DND-41 (cell line): ENCODE results near the gene SNX12.

ENCODE experiments used
- ATAC-seq: fragments of 200-7000 bp; cut with Tn5 transposase; 3 replicates; pipeline ENCODE4 v1.9.1; 2021; ENCODE audit warnings: low read depth; ENCODE audit not compliant: insufficient read depth
- DNase-seq: peaks from one replicate; pipeline ENCODE4 v3.0.0-alpha.2; 2020
- H2AFZ ChIP-seq: 2 replicates; pipeline ENCODE4 v1.6.0; 2012; ENCODE audit warnings: low read depth, low read length
- H3K27ac ChIP-seq: 2 replicates; pipeline ENCODE4 v1.5.1; 2012; ENCODE audit warnings: low read length, inconsistent platforms
- H3K27me3 ChIP-seq: fragments of 200-600 bp; sonication (generic); 2 replicates; pipeline ENCODE4 v1.6.0; 2012; ENCODE audit warnings: low read length, mild to moderate bottlenecking, inconsistent platforms; ENCODE audit not compliant: insufficient read depth, poor library complexity
- H3K36me3 ChIP-seq: 2 replicates; pipeline ENCODE4 v1.5.1; 2012; ENCODE audit warnings: low read length, inconsistent platforms; ENCODE audit not compliant: insufficient read depth
- H3K4me1 ChIP-seq: 2 replicates; pipeline ENCODE4 v1.5.1; 2012; ENCODE audit warnings: mild to moderate bottlenecking, low read length; ENCODE audit not compliant: insufficient read depth
- H3K4me2 ChIP-seq: 2 replicates; pipeline ENCODE4 v1.6.0; 2012; ENCODE audit warnings: mild to moderate bottlenecking, moderate library complexity, low read length, inconsistent platforms; ENCODE audit not compliant: insufficient read depth
- H3K4me3 ChIP-seq, 2 experiments: fragments of 200-600 bp in 1 of 2; shearing (Covaris generic) in 1 of 2; 2 replicates each; pipeline ENCODE4 v1.5.1; 2012 to 2016; ENCODE audit warnings: inconsistent platforms in 2 of 2, low read length in 2 of 2, mild to moderate bottlenecking in 2 of 2, low read depth in 1 of 2, moderate library complexity in 1 of 2
- H3K79me2 ChIP-seq: 2 replicates; pipeline ENCODE4 v1.6.0; 2012; ENCODE audit warnings: low read length, inconsistent platforms; ENCODE audit not compliant: insufficient read depth
- H3K9ac ChIP-seq: 2 replicates; pipeline ENCODE4 v1.6.0; 2012; ENCODE audit warnings: low read depth, mild to moderate bottlenecking, inconsistent platforms, low read length, moderate library complexity
- H3K9me3 ChIP-seq: 2 replicates; pipeline ENCODE4 v1.5.1; 2012; ENCODE audit warnings: low read length, moderate library complexity, mild to moderate bottlenecking, inconsistent platforms; ENCODE audit not compliant: insufficient read depth, severe bottlenecking
- H4K20me1 ChIP-seq: 2 replicates; pipeline ENCODE4 v1.6.0; 2012; ENCODE audit warnings: low read length; ENCODE audit not compliant: insufficient read depth
- EZH2 ChIP-seq: IDR thresholded peaks from 3 replicates; pipeline ENCODE4 v1.6.1; 2012; ENCODE audit warnings: borderline replicate concordance, low read depth, mild to moderate bottlenecking, moderate library complexity, low read length, inconsistent platforms; ENCODE audit not compliant: severe bottlenecking
- TF ChIP-seq, protein P1 (sequence below): IDR thresholded peaks from 2 replicates; pipeline ENCODE4 v1.5.1; 2012; ENCODE audit warnings: borderline replicate concordance, low read length, moderate library complexity, mild to moderate bottlenecking; ENCODE audit not compliant: poor library complexity, severe bottlenecking; ENCODE audit errors: extremely low read depth

SNX12 gene

DNA sequence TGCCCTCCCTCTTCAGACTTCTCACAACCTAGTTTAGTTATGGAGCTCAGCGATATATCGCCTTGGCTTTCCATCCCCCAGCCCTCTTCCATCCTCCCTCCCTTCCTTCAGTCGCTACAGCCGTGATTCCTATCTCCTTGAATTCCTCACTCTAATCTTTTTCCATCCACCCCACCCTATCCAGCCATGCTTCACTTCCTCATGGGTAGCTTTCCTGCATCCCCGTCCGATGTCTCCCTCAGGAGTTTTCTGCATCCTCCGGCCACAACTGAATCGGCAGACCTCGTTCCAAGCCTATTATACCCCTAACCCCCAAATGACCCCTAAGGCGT lies 456 bp downstream of the SNX12 start:
- peak overlapping the region; percentile 85 for H3K27ac ChIP-seq
- H3K4me1 ChIP-seq = peaks cover 23% of the 10 kb centered on the region
- TF ChIP-seq, protein P1, sequence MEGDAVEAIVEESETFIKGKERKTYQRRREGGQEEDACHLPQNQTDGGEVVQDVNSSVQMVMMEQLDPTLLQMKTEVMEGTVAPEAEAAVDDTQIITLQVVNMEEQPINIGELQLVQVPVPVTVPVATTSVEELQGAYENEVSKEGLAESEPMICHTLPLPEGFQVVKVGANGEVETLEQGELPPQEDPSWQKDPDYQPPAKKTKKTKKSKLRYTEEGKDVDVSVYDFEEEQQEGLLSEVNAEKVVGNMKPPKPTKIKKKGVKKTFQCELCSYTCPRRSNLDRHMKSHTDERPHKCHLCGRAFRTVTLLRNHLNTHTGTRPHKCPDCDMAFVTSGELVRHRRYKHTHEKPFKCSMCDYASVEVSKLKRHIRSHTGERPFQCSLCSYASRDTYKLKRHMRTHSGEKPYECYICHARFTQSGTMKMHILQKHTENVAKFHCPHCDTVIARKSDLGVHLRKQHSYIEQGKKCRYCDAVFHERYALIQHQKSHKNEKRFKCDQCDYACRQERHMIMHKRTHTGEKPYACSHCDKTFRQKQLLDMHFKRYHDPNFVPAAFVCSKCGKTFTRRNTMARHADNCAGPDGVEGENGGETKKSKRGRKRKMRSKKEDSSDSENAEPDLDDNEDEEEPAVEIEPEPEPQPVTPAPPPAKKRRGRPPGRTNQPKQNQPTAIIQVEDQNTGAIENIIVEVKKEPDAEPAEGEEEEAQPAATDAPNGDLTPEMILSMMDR = no peak
- TF ChIP-seq EZH2 = no peak
- H3K27me3 ChIP-seq = no peaks in the 10 kb centered on the region
- peaks cover 15% of the 10 kb centered on the region; the same call in 1 of the 2 replicates for H3K36me3 ChIP-seq
- peak overlapping the region; percentile 65 to 90 for H3K4me3 ChIP-seq
- H2AFZ ChIP-seq = peak overlapping the region; percentile 83
- H3K79me2 ChIP-seq = peaks cover 38% of the 10 kb centered on the region
- no peaks in the 10 kb centered on the region for H4K20me1 ChIP-seq
- peak overlapping the region; percentile 77 for H3K4me2 ChIP-seq
- H3K9me3 ChIP-seq = no peaks in the 10 kb centered on the region
- DNase-seq (no peak), ATAC-seq (peak; percentile 1; the same call in 1 of the 3 replicates)
- H3K9ac ChIP-seq = peak overlapping the region; percentile 70

DNA sequence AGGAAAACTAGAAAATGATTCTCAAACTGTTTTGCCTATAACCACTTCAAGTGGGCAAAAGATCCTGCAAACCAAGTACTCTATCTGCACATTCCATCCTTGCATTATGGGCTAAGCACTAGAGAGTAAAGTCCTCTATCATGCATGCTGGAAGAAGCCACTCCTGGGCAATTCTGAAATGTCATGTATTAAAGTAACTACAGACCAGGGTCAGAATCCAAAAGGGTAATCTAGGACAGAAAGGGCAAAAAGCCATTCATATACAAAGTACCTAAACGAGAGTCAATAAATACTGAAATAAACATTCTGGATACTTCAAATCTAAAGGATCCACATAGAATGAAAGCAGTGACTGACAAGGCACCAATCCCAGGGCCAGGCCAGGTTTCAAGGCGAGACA lies 1.0 kb downstream of the SNX12 start:
- Histone ChIP-seq H2AFZ (no peak overlapping the region), H3K9me3 (no peaks in the 10 kb centered on the region)
- no peak for ATAC-seq

GRCh38 chrX:71060127-71060526 lies 8.0 kb downstream of the SNX12 start:
- Histone ChIP-seq H4K20me1 (no peaks in the 10 kb centered on the region), H3K4me2 (no peak overlapping the region), H3K9ac (no peak overlapping the region), H3K4me3 (no peak overlapping the region), H3K9me3 (no peaks in the 10 kb centered on the region), H2AFZ (no peak overlapping the region), H3K4me1 (no peaks in the 10 kb centered on the region), H3K36me3 (peaks cover 52% of the 10 kb centered on the region), H3K79me2 (peaks cover 13% of the 10 kb centered on the region; the same call in 1 of the 2 replicates), H3K27ac (no peak overlapping the region), H3K27me3 (no peaks in the 10 kb centered on the region)
- TF ChIP-seq, protein P1 = no peak
- no peak for TF ChIP-seq EZH2
- no peak for ATAC-seq
- DNase-seq = no peak

More for the DNA sequence above, 1.0 kb downstream of the SNX12 start:
- Histone ChIP-seq H3K79me2 (peaks cover 38% of the 10 kb centered on the region), H3K9ac (peak overlapping the region; percentile 70), H3K27ac (peak overlapping the region; percentile 85), H3K36me3 (peaks cover 18% of the 10 kb centered on the region; the same call in 1 of the 2 replicates), H3K4me1 (peaks cover 23% of the 10 kb centered on the region), H3K27me3 (no peaks in the 10 kb centered on the region), H4K20me1 (no peaks in the 10 kb centered on the region), H3K4me3 (peak overlapping the region; percentile 65 to 90; a peak in 3 of 4 replicates), H3K4me2 (peak overlapping the region; percentile 77)
- no peak for TF ChIP-seq EZH2
- TF ChIP-seq, protein P1 = no peak
- DNase-seq = no peak
